Activated CD4-positive, alpha-beta T cell treated with anti-CD3 and anti-CD28 coated beads, Interleukin-2, Interleukin-6, amounts not matched to agents 100 ng/mL and 50 ng/mL, durations not matched to agents 16 hours and 8 hours (primary cell): ENCODE results near the gene ANO3.
"Not testable (repeated sequence)": the region's sequence is repeated elsewhere in the genome, so short reads cannot be mapped to it uniquely, and the experiment has no call there.

Source experiments
- DNase-seq: peaks from one replicate; pipeline ENCODE4 v3.0.0-alpha.2; 2020

The ANO3 gene

GRCh38 chr11:26331911-26332571 lies at the start of gene ANO3:
TSS of gene ANO3 (plus strand) at chr11:26332130. CDS start at chr11:26332276, 146 bp downstream.
- DNase-seq: peak; percentile 27

- no peak for DNase-seq
Observed at GRCh38 chr11:26283852-26284408, 48.0 kb upstream of the ANO3 start.

GRCh38 chr11:26285608-26286007 lies 46.3 kb upstream of the ANO3 start:
- no peak for DNase-seq

GRCh38 chr11:26286472-26287066 lies 45.4 kb upstream of the ANO3 start:
- peak; percentile 7 for DNase-seq

GRCh38 chr11:26287067-26287518 lies 44.8 kb upstream of the ANO3 start:
- no peak for DNase-seq

GRCh38 chr11:26297189-26297975 lies 34.5 kb upstream of the ANO3 start:
- DNase-seq: peak; percentile 25

- not testable (repeated sequence) for DNase-seq
Observed at GRCh38 chr11:26316372-26316771, 15.6 kb upstream of the ANO3 start.

- no peak for DNase-seq
Observed at GRCh38 chr11:26319906-26320305, 12.0 kb upstream of the ANO3 start.

GRCh38 chr11:26321516-26321915 lies 10.4 kb upstream of the ANO3 start:
- DNase-seq: no peak

GRCh38 chr11:26322335-26323067 lies 9.4 kb upstream of the ANO3 start:
- DNase-seq: no peak

- DNase-seq: no peak
Observed at GRCh38 chr11:26323837-26324236, 8.1 kb upstream of the ANO3 start.

- DNase-seq: no peak
Observed at GRCh38 chr11:26324270-26324669, 7.7 kb upstream of the ANO3 start.

GRCh38 chr11:26326793-26327400 lies 5.0 kb upstream of the ANO3 start:
- DNase-seq: no peak

GRCh38 chr11:26329206-26329605 lies 2.7 kb upstream of the ANO3 start:
- DNase-seq: no peak

- no peak for DNase-seq
Observed at GRCh38 chr11:26330262-26330661, 1.7 kb upstream of the ANO3 start.

- DNase-seq: no peak
Observed at GRCh38 chr11:26332572-26332915, 614 bp downstream of the ANO3 start.

- no peak for DNase-seq
Observed at GRCh38 chr11:26333906-26334305, 2.0 kb downstream of the ANO3 start.

GRCh38 chr11:26335903-26336302 lies 4.0 kb downstream of the ANO3 start:
- DNase-seq: no peak

GRCh38 chr11:26344647-26345046 lies 12.7 kb downstream of the ANO3 start:
- no peak for DNase-seq

GRCh38 chr11:26348776-26349175 lies 16.8 kb downstream of the ANO3 start:
- no peak for DNase-seq

- no peak for DNase-seq
Observed at GRCh38 chr11:26350002-26350401, 18.1 kb downstream of the ANO3 start.

GRCh38 chr11:26353010-26353409 lies 21.1 kb downstream of the ANO3 start:
- no peak for DNase-seq

GRCh38 chr11:26359055-26359454 lies 27.1 kb downstream of the ANO3 start:
- DNase-seq: no peak
